GOT3 (cell line): Measurements from ENCODE around the gene BRPF1.
A peak's percentile ranks its signal among the peaks of the same experiment; 100 is the strongest.
"Not testable (repeated sequence)": the region's sequence is repeated elsewhere in the genome, so short reads cannot be mapped to it uniquely, and the experiment has no call there.

ENCODE experiments used
- DNase-seq: peaks from one replicate; lab custom pipeline; 2025; ENCODE audit warnings: mixed read lengths; lab: John Stamatoyannopoulos, UW

The BRPF1 gene

GRCh38 chr3:9768141-9768775, 36.7 kb downstream of the BRPF1 start:
- no peak for DNase-seq

- DNase-seq, result no peak
Measured at GRCh38 chr3:9769012-9769411, 37.5 kb downstream of the BRPF1 start.

DNA sequence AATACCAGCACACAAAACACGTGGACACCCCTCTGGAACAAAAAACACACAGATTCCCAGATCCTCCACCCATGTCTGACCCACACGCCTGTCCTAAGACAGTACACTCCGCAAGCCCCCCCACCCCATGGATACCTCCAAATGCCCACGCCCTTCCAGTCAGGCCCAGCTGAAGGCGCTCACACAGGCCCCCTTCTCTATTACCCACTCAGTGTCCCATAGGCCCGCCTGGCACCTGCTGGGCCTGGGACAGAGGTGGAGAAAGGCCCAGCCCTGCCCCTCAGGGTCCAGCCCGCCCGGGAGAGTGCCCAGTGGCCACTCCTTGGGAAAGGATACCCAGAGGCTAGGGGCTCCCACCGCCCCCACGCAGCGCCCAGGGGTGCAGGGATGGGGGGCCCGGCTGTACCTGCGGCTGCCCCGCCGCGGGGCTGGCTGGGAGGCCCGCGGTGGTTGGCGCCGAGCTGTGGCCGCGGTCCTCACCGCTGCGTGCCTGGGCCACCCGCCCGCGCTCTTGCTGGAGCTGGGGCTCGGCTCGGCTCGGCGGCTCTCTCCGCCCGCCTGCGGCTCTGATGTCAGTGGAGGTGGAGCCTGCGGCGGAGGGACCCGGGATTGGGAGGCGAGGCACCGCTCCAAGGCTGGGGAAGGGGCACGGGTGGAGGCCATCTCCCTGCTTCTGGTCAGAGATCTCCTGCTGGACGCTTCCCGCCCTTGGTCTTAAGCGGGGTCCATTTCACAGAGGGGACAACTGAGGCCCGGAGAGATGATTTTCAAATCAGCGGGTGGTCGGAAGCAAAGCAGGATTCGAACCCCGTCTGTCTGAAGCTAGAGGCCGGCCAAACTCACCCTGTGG, 38.1 kb downstream of the BRPF1 start, which contains the start of gene CAMK1:
CAMK1 (minus strand) TSS at position 522 of the 850 bp plus-strand sequence. CDS start 2,198 bp downstream, outside the sequence.
- peak; percentile 21 for DNase-seq

DNA sequence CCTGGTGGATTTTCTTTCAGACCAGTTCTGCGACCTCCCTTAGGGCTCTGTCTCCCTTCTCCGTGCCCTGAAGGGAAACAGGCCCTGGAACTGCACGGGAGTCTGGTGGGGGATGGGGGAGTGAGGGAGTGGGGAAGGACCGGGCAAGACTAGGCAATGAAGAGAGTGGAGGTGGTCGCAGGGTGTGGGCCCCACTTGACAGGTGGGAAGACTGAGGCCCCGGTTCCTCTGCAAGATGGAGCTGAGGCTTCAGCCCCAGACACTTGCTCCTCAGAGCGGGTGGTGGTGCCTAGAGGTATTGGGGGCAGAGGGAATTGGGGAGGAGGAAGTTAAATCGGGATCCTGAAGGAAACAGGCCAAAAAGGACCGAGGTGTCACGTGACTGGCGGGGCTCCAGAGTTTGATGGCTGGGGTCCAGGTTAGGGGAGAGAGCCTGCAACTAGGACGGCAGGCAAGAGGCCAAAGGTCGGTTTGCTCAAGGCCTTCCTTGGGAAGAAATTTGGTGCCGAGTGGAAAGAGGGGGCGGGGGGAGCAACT, 38.8 kb downstream of the BRPF1 start:
- DNase-seq, result no peak

GRCh38 chr3:9771007-9771406, 39.5 kb downstream of the BRPF1 start:
- DNase-seq, result not testable (repeated sequence)

GRCh38 chr3:9776896-9777693, 45.6 kb downstream of the BRPF1 start:
- no peak for DNase-seq

GRCh38 chr3:9777694-9778021, 46.1 kb downstream of the BRPF1 start:
- DNase-seq, result no peak

- peak; percentile 24 for DNase-seq
Measured at GRCh38 chr3:9778143-9779074, 46.9 kb downstream of the BRPF1 start.

DNA sequence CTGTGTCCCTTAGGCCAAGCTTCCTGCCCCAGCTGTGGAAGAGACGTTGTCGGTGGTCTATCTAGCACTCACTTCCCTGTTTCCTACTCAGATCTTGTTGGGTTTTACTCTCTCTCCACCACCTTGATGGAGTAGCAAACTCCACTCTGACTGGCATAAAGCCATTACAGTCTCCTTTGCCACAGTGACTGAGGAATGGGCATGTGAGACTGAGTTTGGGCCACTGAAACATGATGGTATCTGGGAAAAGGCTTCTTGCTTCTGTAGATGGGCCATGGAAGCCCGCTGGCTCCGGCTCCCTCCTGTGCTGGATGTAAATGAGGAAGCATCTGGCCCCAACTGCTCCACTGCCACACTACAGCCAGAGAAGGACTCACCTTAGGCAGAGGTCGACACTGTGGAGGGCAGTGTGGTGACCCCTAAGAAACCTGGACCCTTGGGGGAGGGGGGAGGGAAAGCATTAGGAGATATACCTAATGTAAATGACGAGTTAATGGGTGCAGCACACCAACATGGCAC, 47.6 kb downstream of the BRPF1 start:
- no peak for DNase-seq

DNA sequence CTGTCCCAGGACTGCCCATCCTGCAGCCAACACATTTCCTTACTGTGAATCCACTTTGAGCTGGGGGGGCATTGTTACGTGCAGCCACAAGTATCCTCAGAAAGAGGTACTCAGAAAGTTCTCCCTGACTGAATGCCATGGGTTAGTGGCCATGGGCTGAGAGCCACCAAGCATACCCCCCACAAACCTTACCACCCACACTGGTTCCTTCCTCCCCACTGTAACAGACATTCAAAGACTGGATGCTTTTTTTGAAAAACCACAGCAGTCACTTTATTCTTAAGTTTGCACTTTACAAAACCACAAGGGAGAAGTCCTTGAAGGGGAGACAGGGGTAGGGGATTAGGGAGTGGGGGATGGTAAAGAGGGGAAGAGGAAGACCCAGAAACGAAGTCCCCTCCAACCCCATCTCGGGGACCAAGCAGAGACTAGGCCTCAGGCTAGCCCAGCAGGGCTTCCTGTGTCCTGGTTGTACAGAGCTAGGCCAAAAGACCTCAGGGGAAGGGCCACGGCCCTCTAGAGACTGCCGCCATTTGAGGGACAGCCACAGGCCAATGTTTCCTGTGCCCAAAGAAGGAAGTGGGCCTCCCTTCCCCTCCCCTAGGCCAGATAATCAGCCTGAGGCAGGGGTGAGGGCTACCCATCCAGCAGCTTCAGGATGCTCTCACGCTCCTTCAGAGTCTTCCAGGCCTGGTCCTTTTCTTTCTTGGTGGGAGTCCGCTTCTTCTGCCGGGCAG, 48.4 kb downstream of the BRPF1 start:
- DNase-seq, result no peak

DNA sequence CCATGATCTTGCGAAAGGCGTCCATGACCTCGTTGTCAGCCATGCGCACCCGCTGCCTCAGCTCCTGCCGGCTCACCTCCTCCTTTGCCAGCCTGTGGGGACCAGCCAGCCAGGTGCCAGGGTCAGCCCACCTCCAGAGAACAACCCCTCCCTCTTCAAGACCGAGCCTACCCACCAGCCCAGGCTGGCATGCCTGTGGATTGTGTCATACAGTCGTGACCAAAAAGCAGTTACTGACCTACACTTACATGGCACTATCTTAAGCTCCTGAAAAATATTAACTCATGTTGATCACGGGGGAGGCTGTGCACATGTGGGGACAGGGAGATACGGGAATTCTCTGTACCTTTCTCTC, 48.9 kb downstream of the BRPF1 start:
- no peak for DNase-seq

DNA sequence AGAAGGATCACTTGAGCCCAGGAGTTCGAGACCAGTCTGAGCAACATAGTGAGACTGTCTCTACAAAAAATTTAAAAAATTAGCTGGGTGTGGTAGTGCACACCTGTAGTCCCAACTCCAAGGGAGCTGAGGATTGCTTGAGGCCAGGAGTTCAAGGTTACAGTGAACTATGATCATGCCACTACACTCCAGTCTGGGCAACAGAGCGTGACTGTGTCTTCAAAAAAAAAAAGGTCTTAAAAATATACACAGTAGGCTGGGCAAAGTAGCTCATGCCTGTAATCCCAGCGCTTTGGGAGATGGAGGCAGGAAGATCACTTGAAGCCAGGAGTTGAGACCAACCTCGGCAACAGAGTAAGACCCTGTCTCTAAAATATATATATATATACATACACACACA, 49.4 kb downstream of the BRPF1 start:
- DNase-seq, result no peak

DNA sequence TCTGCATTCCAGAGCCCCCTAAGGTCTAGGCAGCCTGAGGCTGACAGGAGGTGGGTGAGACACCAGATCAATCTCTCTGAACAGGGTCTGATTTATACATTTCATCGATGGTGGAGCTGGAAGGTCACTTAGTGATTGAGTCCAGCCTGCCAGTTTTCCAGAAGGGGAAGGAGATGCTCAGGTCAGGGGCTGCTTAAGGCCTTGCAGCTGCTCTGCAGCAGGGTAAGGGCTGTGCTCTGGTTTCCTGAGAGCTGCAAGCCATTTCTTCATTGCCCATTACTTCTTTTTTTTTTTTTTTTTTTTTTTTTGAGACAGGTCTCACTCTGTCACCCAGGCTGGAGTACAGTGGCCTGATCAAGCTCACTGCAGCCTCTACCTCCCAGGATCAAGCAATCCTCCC, 50.0 kb downstream of the BRPF1 start:
- DNase-seq, result no peak

DNA sequence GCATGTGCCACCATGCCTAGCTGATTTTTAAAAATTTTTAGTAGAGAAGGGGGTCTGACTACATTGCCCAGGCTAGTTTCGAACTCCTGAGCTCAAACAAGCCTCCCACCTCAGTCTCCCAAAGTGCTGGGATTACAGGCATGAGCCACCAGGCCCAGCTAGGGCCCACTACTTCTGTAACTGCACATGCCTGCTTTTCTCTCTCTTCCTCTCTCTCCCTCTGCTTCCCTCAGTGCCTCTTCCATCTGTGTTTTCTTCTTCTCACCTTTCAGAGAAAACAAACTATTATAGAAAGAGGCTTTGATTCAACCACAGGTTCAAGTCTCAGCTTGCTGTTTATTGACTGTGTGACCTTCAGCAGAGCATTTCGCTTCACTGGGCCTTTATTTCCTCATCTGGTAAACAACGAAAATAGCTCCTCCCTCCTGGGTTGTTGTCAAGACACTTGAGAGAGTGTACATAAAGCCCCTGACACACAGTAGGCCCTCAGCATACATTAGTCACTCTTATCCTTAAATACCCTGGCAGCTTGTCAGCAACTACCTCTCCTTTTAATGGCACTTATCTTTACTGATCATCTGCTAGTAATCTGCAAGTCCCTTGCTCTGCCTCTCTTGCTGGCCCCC, 50.6 kb downstream of the BRPF1 start:
- DNase-seq, result no peak

GRCh38 chr3:9782770-9783169, 51.2 kb downstream of the BRPF1 start:
- DNase-seq, result no peak

GRCh38 chr3:9783954-9784353, 52.4 kb downstream of the BRPF1 start:
- no peak for DNase-seq

GRCh38 chr3:9784965-9785364, 53.4 kb downstream of the BRPF1 start:
- DNase-seq, result no peak

DNA sequence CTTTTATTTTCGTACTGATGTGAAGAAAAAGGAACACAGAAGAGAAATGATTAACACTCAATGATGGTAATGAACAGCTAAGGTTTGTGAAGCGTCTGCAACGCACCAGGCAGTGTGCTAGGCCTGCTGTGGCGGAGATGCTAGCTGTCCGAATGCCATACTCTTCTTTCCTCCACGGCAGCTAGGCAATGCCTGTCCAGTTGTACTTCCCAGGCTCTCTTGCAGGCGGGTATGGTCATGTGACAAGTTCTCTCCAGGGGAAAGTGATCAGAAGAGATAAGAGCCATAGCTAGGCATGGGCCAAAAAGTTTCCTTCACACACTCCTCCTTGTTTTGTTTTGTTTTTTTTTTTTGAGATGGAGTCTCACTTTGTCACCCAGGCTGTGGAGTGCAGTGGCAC, 54.1 kb downstream of the BRPF1 start:
- DNase-seq, result no peak

DNA sequence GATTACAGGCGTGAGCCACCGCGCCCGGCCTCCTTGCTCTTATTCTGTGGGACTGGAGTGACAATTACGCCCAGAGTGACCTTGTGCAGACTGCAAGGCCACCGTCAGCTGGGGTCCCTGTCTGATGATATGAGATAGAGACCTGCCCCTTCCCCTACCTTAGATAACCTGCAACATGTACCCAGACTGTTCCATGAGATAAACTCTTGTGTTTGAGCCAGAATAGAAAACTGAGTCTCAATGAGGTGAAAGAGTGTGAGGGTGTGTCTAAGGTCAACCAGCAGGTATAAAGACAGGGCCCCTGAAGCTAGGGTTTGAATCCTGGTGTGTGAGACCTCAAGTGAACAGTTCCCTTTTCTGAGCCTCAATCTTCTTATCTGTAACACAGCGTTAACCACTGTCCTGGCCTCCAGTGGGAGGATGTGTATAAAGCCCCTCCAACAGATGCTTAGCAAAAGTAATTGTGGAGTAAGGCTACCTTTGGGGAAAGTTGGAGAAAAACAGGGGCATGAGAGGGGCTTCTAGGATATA, 54.7 kb downstream of the BRPF1 start:
- DNase-seq, result no peak
